ENCODE results near the gene RUNX3. TPM values are rescaled to one million over a fixed set of nuclear protein-coding genes. Genes with fewer than 3 reads are reported as not detected.

RUNX3 gene
- polyA plus RNA-seq, 1 experiment = 0.23 TPM

DNA sequence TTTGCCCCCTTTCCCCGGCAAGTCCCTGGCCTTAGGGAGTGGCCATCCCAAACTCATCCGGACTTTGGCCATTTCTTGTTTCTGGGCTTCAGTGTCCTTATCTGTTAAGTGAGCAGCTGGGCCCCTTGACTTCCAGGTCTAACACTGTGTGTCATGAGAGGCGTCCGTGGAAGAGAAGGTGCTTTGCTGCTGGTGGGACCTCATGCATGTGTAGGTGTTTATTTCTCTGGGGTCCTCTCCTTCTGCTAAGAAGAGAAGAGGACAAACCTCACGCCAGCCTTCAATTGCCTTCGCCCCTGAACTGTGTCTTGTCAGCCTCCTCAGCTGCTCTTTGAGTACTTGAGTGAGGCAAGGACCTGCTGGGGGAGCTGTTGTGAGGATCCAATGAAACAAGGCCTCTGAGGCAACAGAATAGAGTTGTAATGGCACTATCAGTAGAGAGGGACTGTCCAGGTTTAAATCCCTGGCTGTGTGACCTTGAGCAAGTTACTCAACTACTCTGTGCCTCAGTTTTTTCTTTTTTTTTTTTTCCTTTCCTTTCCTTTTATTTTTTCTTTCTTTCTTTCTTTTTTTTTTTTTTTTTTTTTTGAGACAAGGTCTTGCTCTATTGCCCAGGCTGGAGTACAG is 72.5 kb downstream of the RUNX3 start:
- peaks cover 6% of the 10 kb centered on the region; the same call in 1 of the 2 replicates for H3K27me3 ChIP-seq (ENCODE audit: control insufficient read depth, insufficient read depth, low read length)
- ChIA-PET POLR2A (no interaction called here), CTCF (interaction anchor here (1.1 kb wide), 1 partner anchor 9 kb away, joined by 3 read pairs; no protein-coding TSS in a partner anchor)
- DNase-seq (ENCODE audit: low read depth) = no peak
- no peaks in the 10 kb centered on the region for H3K36me3 ChIP-seq (ENCODE audit: control insufficient read depth, insufficient read depth, low read length)
- H3K4me3 ChIP-seq (ENCODE audit: low read depth, low read length) = no peak overlapping the region
- TF ChIP-seq, protein P1, sequence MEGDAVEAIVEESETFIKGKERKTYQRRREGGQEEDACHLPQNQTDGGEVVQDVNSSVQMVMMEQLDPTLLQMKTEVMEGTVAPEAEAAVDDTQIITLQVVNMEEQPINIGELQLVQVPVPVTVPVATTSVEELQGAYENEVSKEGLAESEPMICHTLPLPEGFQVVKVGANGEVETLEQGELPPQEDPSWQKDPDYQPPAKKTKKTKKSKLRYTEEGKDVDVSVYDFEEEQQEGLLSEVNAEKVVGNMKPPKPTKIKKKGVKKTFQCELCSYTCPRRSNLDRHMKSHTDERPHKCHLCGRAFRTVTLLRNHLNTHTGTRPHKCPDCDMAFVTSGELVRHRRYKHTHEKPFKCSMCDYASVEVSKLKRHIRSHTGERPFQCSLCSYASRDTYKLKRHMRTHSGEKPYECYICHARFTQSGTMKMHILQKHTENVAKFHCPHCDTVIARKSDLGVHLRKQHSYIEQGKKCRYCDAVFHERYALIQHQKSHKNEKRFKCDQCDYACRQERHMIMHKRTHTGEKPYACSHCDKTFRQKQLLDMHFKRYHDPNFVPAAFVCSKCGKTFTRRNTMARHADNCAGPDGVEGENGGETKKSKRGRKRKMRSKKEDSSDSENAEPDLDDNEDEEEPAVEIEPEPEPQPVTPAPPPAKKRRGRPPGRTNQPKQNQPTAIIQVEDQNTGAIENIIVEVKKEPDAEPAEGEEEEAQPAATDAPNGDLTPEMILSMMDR (IDR thresholded peaks at IDR 0.05; ENCODE audit: insufficient read depth, low read depth, low read length) = no peak

DNA sequence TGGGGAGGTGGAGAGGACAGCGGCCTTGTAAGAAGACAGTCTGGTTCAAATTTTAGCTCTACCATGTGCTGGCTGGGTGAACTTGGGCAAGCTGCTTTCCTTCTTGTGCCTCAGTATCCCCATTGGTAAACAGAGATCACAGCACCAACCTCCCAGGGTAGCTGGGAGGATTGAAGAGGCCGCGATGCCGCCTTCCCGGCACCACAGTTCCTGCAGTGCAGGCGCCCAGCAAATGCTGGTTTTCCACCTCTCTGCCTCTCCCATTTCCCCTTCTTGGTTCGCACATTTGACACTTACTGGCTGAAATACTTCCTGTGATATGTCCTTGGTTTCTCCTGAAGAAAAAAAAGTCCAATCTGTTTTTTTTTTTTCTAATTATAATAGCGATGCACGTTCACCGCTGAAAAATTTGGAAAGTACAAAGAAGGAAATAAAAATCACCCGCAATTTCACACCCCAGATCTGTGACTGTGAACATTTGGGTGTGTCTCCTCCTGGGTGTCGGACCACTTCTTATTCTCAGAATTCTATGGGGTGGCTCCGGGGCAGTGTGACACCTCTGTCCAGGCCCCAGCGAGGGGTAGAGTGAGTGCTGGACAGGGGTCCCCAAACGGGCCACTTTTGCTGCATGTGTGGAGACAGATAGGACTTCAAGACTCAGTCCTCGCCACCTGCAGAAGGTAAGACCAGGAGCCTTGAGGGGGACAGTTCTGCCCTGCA is 73.1 kb downstream of the RUNX3 start:
- no peak overlapping the region for H3K4me3 ChIP-seq (ENCODE audit: low read depth, low read length)
- H3K27me3 ChIP-seq (ENCODE audit: control insufficient read depth, insufficient read depth, low read length) = peaks cover 3% of the 10 kb centered on the region; the same call in 1 of the 2 replicates
- TF ChIP-seq, protein P1 (IDR thresholded peaks at IDR 0.05; ENCODE audit: insufficient read depth, low read depth, low read length) = no peak
- ChIA-PET CTCF (interaction anchor here (1.1 kb wide), 1 partner anchor 8 kb away, joined by 3 read pairs; no protein-coding TSS in a partner anchor), POLR2A (no interaction called here)
- no peaks in the 10 kb centered on the region for H3K36me3 ChIP-seq (ENCODE audit: control insufficient read depth, insufficient read depth, low read length)
- DNase-seq (ENCODE audit: low read depth) = no peak

DNA sequence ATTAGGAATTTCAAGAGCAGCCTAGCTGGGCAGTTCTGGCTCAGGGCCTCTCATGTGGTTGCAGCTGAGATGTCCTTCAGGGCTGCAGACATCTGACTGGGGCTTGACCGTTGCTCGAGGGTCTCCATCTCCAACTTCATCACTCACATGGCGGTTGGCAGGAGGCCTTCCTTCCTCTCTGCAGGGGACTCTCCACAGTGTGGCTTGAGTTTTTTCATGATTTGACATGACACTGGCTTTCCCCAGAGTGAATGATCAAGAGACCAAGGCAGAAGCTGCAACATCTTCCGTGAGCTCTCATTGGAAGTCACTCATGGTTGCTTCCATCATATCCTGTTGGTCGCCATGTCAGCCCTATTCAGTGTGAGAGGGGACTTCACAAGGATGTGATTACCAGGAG is 74.6 kb downstream of the RUNX3 start:
- CTCF ChIA-PET = no interaction called here
- POLR2A ChIA-PET = no interaction called here
- no peaks in the 10 kb centered on the region for H3K27me3 ChIP-seq (ENCODE audit: control insufficient read depth, insufficient read depth, low read length)
- no peak overlapping the region for H3K4me3 ChIP-seq (ENCODE audit: low read depth, low read length)
- no peaks in the 10 kb centered on the region for H3K36me3 ChIP-seq (ENCODE audit: control insufficient read depth, insufficient read depth, low read length)
- TF ChIP-seq, protein P1 (IDR thresholded peaks at IDR 0.05; ENCODE audit: insufficient read depth, low read depth, low read length) = no peak
- DNase-seq (ENCODE audit: low read depth) = no peak

DNA sequence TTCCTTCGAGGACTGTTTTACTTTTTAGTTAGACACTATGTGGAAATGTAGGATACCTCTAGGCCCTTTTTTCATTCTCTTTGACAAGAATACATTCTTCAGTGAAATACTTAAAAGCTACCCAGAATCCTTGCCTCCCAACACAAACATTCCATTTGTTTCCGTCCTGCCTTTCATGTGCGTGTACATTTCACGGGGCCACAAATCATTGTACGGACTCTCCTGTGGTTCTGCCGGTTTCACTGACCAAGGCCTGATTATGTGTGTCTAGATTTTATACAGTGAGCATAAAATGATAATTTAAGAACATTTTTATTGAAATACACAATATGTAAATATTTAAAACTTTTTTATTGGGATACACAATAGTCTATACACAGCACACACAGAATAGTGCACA is 76.4 kb downstream of the RUNX3 start:
- Histone ChIP-seq H3K4me3 (ENCODE audit: low read depth, low read length) (no peak overlapping the region), H3K36me3 (ENCODE audit: control insufficient read depth, insufficient read depth, low read length) (no peaks in the 10 kb centered on the region), H3K27me3 (ENCODE audit: control insufficient read depth, insufficient read depth, low read length) (no peaks in the 10 kb centered on the region)
- TF ChIP-seq, protein P1 (IDR thresholded peaks at IDR 0.05; ENCODE audit: insufficient read depth, low read depth, low read length) = no peak
- DNase-seq (ENCODE audit: low read depth) = no peak
- CTCF ChIA-PET = interaction anchor here (0.7 kb wide), 1 partner anchor 9 kb away, joined by 3 read pairs; no protein-coding TSS in a partner anchor
- POLR2A ChIA-PET = no interaction called here

GRCh38 chr1:24850328-24850920 is 79.7 kb downstream of the RUNX3 start:
- ChIA-PET POLR2A (interaction anchor here (0.6 kb wide), 1 partner anchor 9 kb away, joined by 6 read pairs; no protein-coding TSS in a partner anchor), CTCF (interaction anchor here (0.6 to 5.1 kb wide), 4 partner anchors 14 to 354 kb away, joined by 3 to 29 read pairs (median 4); no protein-coding TSS in a partner anchor)
- H3K27me3 ChIP-seq (ENCODE audit: control insufficient read depth, insufficient read depth, low read length) = no peaks in the 10 kb centered on the region
- no peak for DNase-seq (ENCODE audit: low read depth)
- TF ChIP-seq, protein P1 (IDR thresholded peaks at IDR 0.05; ENCODE audit: insufficient read depth, low read depth, low read length) = no peak
- H3K4me3 ChIP-seq (ENCODE audit: low read depth, low read length) = no peak overlapping the region
- H3K36me3 ChIP-seq (ENCODE audit: control insufficient read depth, insufficient read depth, low read length) = no peaks in the 10 kb centered on the region
